HepG2 (cell line): Measurements from ENCODE around the gene LNX2. TPM values are rescaled to one million over a fixed set of nuclear protein-coding genes. Genes with fewer than 3 reads are reported as not detected.

ENCODE experiments used
- DR1 ChIP-seq: sonication (generic); formaldehyde crosslinking; IDR thresholded peaks from 2 replicates; pipeline ENCODE4 v1.8.0; 2021; ENCODE audit warnings: mild to moderate bottlenecking, missing genetic modification reagents, inconsistent platforms
- ETS1 ChIP-seq: sonication (generic); formaldehyde crosslinking; IDR thresholded peaks from 2 replicates; pipeline ENCODE4 v1.4.0; 2020; ENCODE audit warnings: missing genetic modification reagents
- HNF1A ChIP-seq, 2 experiments: sonication (generic) in 1 of 2; formaldehyde crosslinking in 1 of 2; IDR thresholded peaks; 2 replicates each; pipeline versions ENCODE4 v1.4.0 to v1.6.1; 2016 to 2020; ENCODE audit warnings: borderline replicate concordance in 1 of 2, low read depth in 1 of 2, mild to moderate bottlenecking in 1 of 2, missing genetic modification reagents in 1 of 2
- IKZF5 ChIP-seq: IDR thresholded peaks from 2 replicates; pipeline ENCODE4 v1.6.1; 2018; ENCODE audit warnings: missing genetic modification reagents, mild to moderate bottlenecking, missing compliant biosample characterization
- ISX ChIP-seq: sonication (generic); formaldehyde crosslinking; conservative IDR thresholded peaks from 2 replicates; pipeline ENCODE4 v1.5.0; 2020; ENCODE audit warnings: missing genetic modification reagents
- KDM2A ChIP-seq: sonication (generic); formaldehyde crosslinking; IDR thresholded peaks from 2 replicates; pipeline ENCODE4 v1.4.0; 2020; ENCODE audit warnings: low read depth, missing genetic modification reagents, borderline replicate concordance
- KDM4B ChIP-seq: sonication (generic); formaldehyde crosslinking; IDR thresholded peaks from 2 replicates; pipeline ENCODE4 v1.4.0; 2020; ENCODE audit warnings: missing genetic modification reagents
- MIXL1 ChIP-seq: IDR thresholded peaks from 2 replicates; pipeline ENCODE4 v1.6.1; 2016
- MTF2 ChIP-seq: sonication (generic); formaldehyde crosslinking; IDR thresholded peaks from 2 replicates; pipeline ENCODE4 v1.5.0; 2020; ENCODE audit warnings: missing genetic modification reagents, borderline replicate concordance
- NFYB ChIP-seq: sonication (generic); formaldehyde crosslinking; IDR thresholded peaks from 2 replicates; pipeline ENCODE4 v1.4.0; 2020; ENCODE audit warnings: missing genetic modification reagents
- PRPF4 ChIP-seq: fragments of 200-400 bp; formaldehyde crosslinking; IDR thresholded peaks from 2 replicates; pipeline ENCODE4 v1.6.1; 2016; ENCODE audit warnings: low read length, low read depth; ENCODE audit not compliant: poor library complexity, severe bottlenecking
- RAD21 ChIP-seq: fragments of 450-650 bp; formaldehyde crosslinking; IDR thresholded peaks from 2 replicates; pipeline ENCODE4 v1.5.0; 2020; ENCODE audit warnings: mild to moderate bottlenecking
- ZBTB4 ChIP-seq: sonication (generic); formaldehyde crosslinking; IDR thresholded peaks from 2 replicates; pipeline ENCODE4 v1.4.0; 2020; ENCODE audit warnings: missing genetic modification reagents, mild to moderate bottlenecking, borderline replicate concordance
- ZFP36L1 ChIP-seq: sonication (generic); formaldehyde crosslinking; IDR thresholded peaks from 2 replicates; pipeline ENCODE4 v1.8.0; 2022; ENCODE audit warnings: mild to moderate bottlenecking, missing genetic modification reagents, moderate library complexity
- ZFP36L2 ChIP-seq: sonication (generic); formaldehyde crosslinking; IDR thresholded peaks from 2 replicates; pipeline ENCODE4 v1.4.0; 2020; ENCODE audit warnings: missing genetic modification reagents
- ZNF253 ChIP-seq: sonication (generic); formaldehyde crosslinking; IDR thresholded peaks from 2 replicates; pipeline ENCODE4 v1.8.0; 2022; ENCODE audit warnings: mild to moderate bottlenecking, missing genetic modification reagents, borderline replicate concordance
- ZNF34 ChIP-seq: sonication (generic); formaldehyde crosslinking; IDR thresholded peaks from 2 replicates; pipeline ENCODE4 v1.4.0; 2020; ENCODE audit warnings: mild to moderate bottlenecking, missing genetic modification reagents, borderline replicate concordance
- ZNF615 ChIP-seq: sonication (generic); formaldehyde crosslinking; IDR thresholded peaks from 2 replicates; pipeline ENCODE4 v1.5.0; 2020; ENCODE audit warnings: mild to moderate bottlenecking, missing genetic modification reagents, borderline replicate concordance
- ZNF616 ChIP-seq: sonication (generic); formaldehyde crosslinking; IDR thresholded peaks from 2 replicates; pipeline ENCODE4 v1.5.0; 2020; ENCODE audit warnings: low read depth, mild to moderate bottlenecking, missing genetic modification reagents
- polyA plus RNA-seq, 8 experiments: library from polyadenylated mRNA; depleted of rRNA in 3 of 8; stranded (reverse) in 7 of 8; unstranded in 1 of 8; fragments of >200 nt; fragmentation: Illumina TruSeq in 4 of 8; extraction: Trizol in 4 of 8; gene quantifications; 2 replicates each; pipeline versions ENCODE4 v1.2.1 to v1.2.3, GENCODE V29; 2011 to 2016; ENCODE audit warnings: low read depth in 4 of 8, missing spikeins in 1 of 8, mixed read lengths in 1 of 8; ENCODE audit not compliant: insufficient read depth in 1 of 8
- total RNA-seq, 5 experiments: library from RNA; depleted of rRNA; stranded (reverse); fragments of >200 nt; fragmentation: Illumina TruSeq; extraction: Trizol; gene quantifications; 2 replicates each; pipeline ENCODE4 v1.2.3, GENCODE V29; 2016; ENCODE audit warnings: low read depth in 1 of 5

Gene LNX2
- total and polyA plus RNA-seq, 2 of the 13 experiments (the other 11 are each of a cell fraction or from before 2014, with no cell fraction given): 9.2 to 9.7 TPM

- TF ChIP-seq RAD21 (CRISPR knock-in tag) (peak; percentile 93), KDM2A (CRISPR knock-in tag) (peak; percentile 85), ZFP36L1 (CRISPR knock-in tag) (no peak), PRPF4 (no peak), ZFP36L2 (no peak), KDM4B (no peak), DR1 (CRISPR knock-in tag) (no peak), ISX (no peak), NFYB (CRISPR knock-in tag) (no peak), ETS1 (CRISPR knock-in tag) (no peak), IKZF5 (CRISPR knock-in tag) (peak; percentile 57; the same call in 1 of the 2 replicates), HNF1A (IDR thresholded peaks at IDR 0.05; ENCODE audit: low read depth) (no peak), HNF1A (CRISPR knock-in tag; IDR thresholded peaks at IDR 0.05; ENCODE audit: borderline replicate concordance) (no peak), MIXL1 (CRISPR knock-in tag) (no peak), MTF2 (CRISPR knock-in tag) (no peak), ZNF34 (CRISPR knock-in tag) (no peak), ZNF616 (CRISPR knock-in tag) (no peak), ZNF253 (no peak), ZNF615 (CRISPR knock-in tag) (no peak), ZBTB4 (CRISPR knock-in tag) (0 out of 2 replicates have a peak, but pooled peaks have one; percentile 38)
Measured at GRCh38 chr13:27533155-27533643, 87.1 kb downstream of the LNX2 start (continued).
